D341Med (cell line): ENCODE data around the gene MGP.

Source experiments
- DNase-seq: peaks from one replicate; pipeline ENCODE4 v3.0.0; 2012; ENCODE audit warnings: low spot score

The MGP gene

GRCh38 chr12:14885718-14886221 is at the start of gene MGP:
TSS of gene MGP (minus strand) at chr12:14885854. CDS start at chr12:14885791, 63 bp downstream.
- DNase-seq, result no peak

GRCh38 chr12:14935031-14935430 is 49.4 kb upstream of the MGP start:
- no peak for DNase-seq

GRCh38 chr12:14934511-14934910 is 48.9 kb upstream of the MGP start:
- DNase-seq, result no peak

DNA sequence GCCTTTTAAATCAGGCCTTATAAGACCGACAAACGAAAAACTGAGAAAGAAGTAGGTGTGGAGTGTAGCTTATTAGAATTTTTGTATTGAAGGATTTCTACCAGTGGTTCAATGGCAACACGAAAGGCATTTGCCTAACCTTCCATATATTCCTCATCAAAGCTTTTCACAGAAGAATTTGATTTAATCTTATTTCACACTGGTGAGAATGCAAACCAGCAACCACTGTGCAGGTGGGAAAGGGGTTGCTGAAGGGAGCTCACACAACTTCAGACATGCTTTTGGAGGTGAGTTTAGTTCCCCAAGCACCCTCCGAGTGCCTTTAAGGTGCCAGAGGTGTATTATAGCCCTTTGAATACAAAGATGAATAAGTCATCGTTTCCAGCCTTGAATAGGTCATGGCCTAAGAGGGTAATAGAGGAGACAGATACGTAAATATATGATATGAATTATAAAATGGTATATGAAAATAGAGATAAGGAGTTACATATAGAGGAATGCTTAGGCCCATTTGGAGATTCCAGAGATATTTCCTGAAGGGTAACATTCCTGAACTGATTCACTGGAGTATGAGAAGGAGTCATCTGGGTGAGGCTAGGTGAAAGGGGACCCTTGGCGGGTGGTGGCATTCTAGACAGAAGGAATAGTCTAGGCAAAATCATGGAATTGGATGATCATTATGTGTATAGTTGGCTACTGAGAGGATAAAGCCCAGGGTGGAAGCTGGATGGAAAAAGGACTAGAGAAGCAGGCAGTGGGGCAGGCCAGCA is 46.3 kb upstream of the MGP start:
- DNase-seq, result no peak

DNA sequence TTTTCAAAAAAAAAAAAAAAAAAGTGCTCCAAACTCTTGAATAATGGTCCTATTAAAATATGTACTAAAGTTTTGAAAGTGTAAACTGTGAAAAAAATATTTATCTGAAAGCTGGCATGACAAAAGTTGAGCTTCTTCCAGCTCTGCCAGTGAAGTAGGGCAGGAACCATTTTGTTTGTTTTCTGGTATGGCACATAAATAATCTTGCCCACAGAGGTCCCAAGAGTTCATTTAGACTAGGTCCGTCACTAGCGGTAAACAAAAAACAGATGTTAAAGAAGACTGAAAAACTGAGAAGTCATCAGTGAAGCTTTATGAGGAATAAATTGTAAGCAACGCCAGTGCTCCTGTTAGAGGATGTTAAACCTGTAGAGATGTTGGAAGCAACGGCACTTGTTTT is 45.7 kb upstream of the MGP start:
- no peak for DNase-seq

DNA sequence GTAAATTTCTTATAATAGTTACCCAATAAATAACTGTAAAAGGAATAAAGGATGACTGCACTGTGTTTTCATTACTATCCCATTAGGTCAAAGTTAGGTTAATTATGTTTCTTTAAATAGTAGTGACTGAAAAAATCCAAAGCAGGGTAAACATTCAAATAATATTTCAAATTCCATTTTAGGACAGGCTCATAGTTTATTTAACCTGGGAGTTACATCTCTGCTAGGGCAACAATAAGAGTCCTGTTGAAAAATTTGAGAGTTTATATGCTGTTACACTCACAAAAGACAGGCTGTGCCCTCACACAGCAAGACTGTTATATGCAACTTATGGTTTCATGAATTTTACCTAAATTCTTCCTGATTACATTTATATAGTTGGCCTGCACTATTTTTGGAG is 44.6 kb upstream of the MGP start:
- DNase-seq, result no peak

DNA sequence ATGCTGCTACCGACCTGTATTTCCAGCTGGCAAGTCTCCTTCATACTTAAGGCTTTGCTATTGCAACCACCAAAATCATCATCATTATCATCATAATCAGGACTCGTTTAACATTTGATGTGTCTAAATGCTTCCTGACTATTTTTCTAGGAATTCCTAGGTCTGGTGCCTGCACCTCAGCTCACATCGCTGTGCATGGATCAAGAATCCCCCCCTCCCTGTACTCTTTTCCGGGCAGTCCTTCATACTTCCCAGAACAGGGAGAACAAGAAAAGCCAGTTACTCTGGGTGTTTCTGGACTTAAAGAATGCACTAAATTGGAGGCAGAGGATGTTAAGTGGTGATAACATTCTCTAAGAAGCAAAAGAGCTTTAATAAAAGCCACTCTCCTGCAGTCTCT is 43.3 kb upstream of the MGP start:
- no peak for DNase-seq

GRCh38 chr12:14927267-14927666 is 41.6 kb upstream of the MGP start:
- DNase-seq, result no peak

GRCh38 chr12:14924541-14924940 is 38.9 kb upstream of the MGP start:
- DNase-seq, result no peak

- no peak for DNase-seq
Measured at GRCh38 chr12:14923944-14924343, 38.3 kb upstream of the MGP start.

DNA sequence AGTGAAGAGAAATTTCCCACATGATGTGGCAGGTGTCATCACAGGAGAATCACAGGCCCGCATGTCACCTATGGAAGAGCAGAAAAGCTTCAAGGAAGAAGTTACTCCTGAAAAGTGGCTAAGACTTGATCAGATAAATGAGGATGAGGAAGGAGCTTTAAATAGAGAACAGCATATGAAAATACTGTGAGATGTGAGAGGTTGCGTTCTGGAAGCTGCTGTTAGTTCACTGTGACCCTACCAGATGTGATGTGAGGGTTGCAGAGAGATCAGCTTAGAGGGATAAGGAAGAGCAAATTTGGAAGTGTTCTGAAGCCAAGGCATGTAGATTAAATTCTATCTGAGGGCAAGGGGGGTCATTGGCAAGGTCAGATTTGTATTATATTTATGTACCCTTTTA is 35.6 kb upstream of the MGP start:
- no peak for DNase-seq

- no peak for DNase-seq
Measured at GRCh38 chr12:14920475-14921126, 34.9 kb upstream of the MGP start.

DNA sequence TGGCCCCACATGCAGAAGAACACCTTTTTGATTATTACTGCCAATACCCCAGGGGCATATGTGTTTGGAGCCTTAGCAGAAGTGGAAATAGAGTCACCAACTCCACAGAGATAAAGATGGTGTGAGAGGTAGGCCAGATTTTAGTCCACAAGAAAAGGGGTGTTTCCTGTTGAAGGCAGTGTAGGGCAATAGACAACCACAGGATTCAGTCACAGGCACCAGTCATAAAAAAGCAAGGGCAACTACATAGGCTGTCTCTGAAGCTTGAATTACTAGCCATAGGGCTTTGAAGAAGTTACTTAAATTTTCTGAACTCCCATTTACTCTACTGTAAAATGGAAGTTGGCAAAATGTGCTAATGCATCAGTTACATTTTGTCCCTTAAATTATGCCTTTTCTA is 33.8 kb upstream of the MGP start:
- DNase-seq, result no peak

DNA sequence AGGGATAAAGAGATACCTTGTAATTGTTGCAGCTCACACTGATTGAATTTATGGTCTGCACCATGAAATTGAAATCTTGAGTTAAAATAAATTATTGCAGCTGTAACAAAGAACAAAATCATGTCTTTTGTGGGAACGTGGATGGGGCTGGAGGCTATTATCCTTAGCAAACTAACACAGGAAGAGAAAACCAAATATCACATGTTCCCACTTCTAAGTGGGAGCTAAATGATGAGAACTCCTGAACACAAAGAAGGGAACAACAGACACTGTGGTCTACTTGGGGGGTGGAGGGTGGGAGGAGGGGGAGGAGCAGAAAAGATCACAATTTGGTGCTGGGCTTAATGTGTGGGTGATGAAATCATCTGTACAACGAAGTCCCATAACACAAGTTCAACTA is 30.1 kb upstream of the MGP start:
- no peak for DNase-seq

DNA sequence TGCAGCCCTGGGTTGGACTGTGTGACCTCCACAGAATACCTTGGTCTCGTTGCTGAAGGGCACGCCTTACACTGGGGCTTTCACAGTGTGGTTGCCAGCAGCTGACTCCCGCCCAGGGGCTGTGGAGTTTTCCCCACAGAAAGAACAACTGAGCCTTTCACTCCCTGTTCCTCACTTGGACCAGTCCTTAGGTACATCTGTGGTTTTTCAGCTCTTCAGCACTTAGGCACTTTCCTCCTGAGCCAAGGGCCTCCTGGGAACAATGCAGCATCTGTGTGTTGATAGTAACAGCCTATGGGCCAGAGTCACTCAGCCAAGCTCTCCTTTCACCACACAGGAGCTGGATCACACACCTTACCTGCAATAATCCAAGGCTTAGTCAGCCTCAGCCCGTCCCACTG is 27.7 kb upstream of the MGP start:
- DNase-seq, result no peak

GRCh38 chr12:14911131-14911530 is 25.5 kb upstream of the MGP start:
- no peak for DNase-seq

- no peak for DNase-seq
Measured at GRCh38 chr12:14910090-14910915, 24.6 kb upstream of the MGP start.

DNA sequence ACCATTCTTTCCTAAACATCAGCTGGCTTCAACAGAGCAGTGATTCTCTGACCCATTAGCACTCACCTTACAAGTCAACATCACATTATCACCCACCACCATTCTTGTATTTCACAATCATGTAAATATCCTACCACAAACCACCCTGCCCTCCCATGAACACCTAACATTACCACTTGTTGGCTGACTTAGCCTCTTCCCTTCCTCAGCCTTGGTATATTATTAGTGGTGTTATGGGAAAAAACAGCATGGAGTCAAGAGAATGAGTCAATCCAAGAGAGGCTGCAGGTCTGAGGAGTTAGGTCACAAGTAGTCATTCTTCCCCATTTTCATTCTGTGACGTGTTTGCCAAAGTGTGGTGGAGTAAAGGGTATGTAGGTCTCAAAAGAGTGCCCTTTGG is 22.3 kb upstream of the MGP start:
- DNase-seq, result no peak

- no peak for DNase-seq
Measured at GRCh38 chr12:14906114-14906513, 20.5 kb upstream of the MGP start.

GRCh38 chr12:14905269-14906004 is 19.8 kb upstream of the MGP start:
- DNase-seq, result no peak

- no peak for DNase-seq
Measured at GRCh38 chr12:14904854-14905253, 19.2 kb upstream of the MGP start.
